UCSD-AML1 (cell line): ENCODE data around the gene MRPL23.

Experiments
- DNase-seq: peaks from one replicate; lab custom pipeline; 2025; ENCODE audit not compliant: unreplicated experiment; lab: John Stamatoyannopoulos, UW

Gene MRPL23

GRCh38 chr11:1988667-1989317 lies 41.7 kb downstream of the MRPL23 start:
- no peak for DNase-seq

- no peak for DNase-seq
Observed at GRCh38 chr11:1989953-1990352, 42.8 kb downstream of the MRPL23 start.

- no peak for DNase-seq
Observed at GRCh38 chr11:1990872-1991578, 43.9 kb downstream of the MRPL23 start.

- no peak for DNase-seq
Observed at GRCh38 chr11:1992111-1992510, 45.0 kb downstream of the MRPL23 start.

- DNase-seq, result no peak
Observed at GRCh38 chr11:1994121-1994520, 47.0 kb downstream of the MRPL23 start.

GRCh38 chr11:1997755-1998154 lies 50.6 kb downstream of the MRPL23 start, which contains the start of gene H19:
Gene H19 (minus strand): TSS chr11:1997842.
- DNase-seq, result no peak

GRCh38 chr11:1998290-1998689 lies 51.2 kb downstream of the MRPL23 start:
- DNase-seq, result no peak

- DNase-seq, result no peak
Observed at GRCh38 chr11:1998861-1999260, 51.7 kb downstream of the MRPL23 start.

GRCh38 chr11:2002042-2002776 lies 55.1 kb downstream of the MRPL23 start:
- DNase-seq, result no peak

GRCh38 chr11:2002807-2003206 lies 55.7 kb downstream of the MRPL23 start:
- DNase-seq, result no peak

GRCh38 chr11:2004466-2004865 lies 57.3 kb downstream of the MRPL23 start:
- no peak for DNase-seq
